SK-N-MC (cell line): Measurements from ENCODE around the gene VWA8.

Experiments
- EZH2 ChIP-seq: fragments of 200-600 bp; sonication (generic); IDR thresholded peaks from one replicate; pipeline ENCODE4 v1.6.1; 2017; ENCODE audit warnings: antibody characterized with exemption
- FOXP2 ChIP-seq: optimal IDR thresholded peaks from 2 replicates; pipeline ENCODE3; 2011; ENCODE audit warnings: mild to moderate bottlenecking, moderate library complexity; ENCODE audit not compliant: insufficient read depth; ENCODE audit errors: extremely low read length, control extremely low read depth
- POLR2AphosphoS5 ChIP-seq: IDR thresholded peaks from 2 replicates; pipeline ENCODE4 v1.6.1; 2012; ENCODE audit warnings: mild to moderate bottlenecking, low read depth, low read length, borderline replicate concordance

DNA sequence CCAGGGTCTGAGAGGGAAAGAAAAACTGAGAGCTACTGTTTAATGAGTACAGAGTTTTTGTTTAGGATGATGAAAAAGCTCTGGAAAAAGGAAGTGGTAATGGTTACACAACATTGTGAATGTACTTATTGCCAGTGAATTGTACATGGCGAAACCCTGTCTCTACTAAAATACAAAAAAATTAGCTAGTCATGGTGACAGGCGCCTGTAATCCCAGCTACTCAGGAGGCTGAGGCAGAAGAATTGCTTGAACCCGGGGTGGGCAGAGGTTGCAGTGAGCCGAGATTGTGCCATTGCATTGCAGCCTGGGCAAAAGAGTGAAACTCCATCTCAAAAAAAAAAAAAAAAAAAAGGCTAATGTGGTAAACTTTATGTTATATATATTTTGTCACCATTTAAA, 96.3 kb downstream of the VWA8 start:
- TF ChIP-seq EZH2 (no peak), POLR2AphosphoS5 (no peak), FOXP2 (no peak)
